ENCODE results near the gene ACOXL.

GRCh38 chr2:110790907-110791306, 58.5 kb downstream of the ACOXL start:
- TF ChIP-seq CHD2 (IDR thresholded peaks at IDR 0.05; ENCODE audit: borderline replicate concordance, low read depth, low read length) (no peak), CTCF (IDR thresholded peaks at IDR 0.05 in 2 of 3, conservative IDR thresholded peaks at IDR 0.05 in 1 of 3; ENCODE audit: control insufficient read depth in 2 of 3, extremely low read depth in 1 of 3, insufficient read depth in 1 of 3, low read depth in 3 of 3, low read length in 3 of 3) (no peak), ZNF592 (IDR thresholded peaks at IDR 0.05) (no peak), POLR2AphosphoS2 (IDR thresholded peaks at IDR 0.05; ENCODE audit: low read depth, low read length) (no peak), FOS (IDR thresholded peaks at IDR 0.05; ENCODE audit: borderline replicate concordance, extremely low read depth, insufficient read length) (no peak), EZH2 (IDR thresholded peaks at IDR 0.05; ENCODE audit: borderline replicate concordance, control insufficient read depth, low read depth, low read length) (no peak), CREM (IDR thresholded peaks at IDR 0.05; ENCODE audit: low read depth) (no peak)

Data from GM12878 (cell line).